Measurements from ENCODE around the gene VAV1. TPM values are rescaled to one million over a fixed set of nuclear protein-coding genes. Genes with fewer than 3 reads are reported as not detected.

Gene VAV1
- total and polyA plus RNA-seq, 9 of the 15 experiments (the other 6 are each of a cell fraction or from before 2014, with no cell fraction given), result 0.46 to 20.1 (median 11.1) TPM

- TF ChIP-seq MGA (IDR thresholded peaks at IDR 0.05), result no peak
- no peak for TF ChIP-seq CLOCK (CRISPR knock-in tag; IDR thresholded peaks at IDR 0.05; ENCODE audit: borderline replicate concordance)
- peak; percentile 53; the same call in 1 of the 2 replicates for TF ChIP-seq ATF7 (IDR thresholded peaks at IDR 0.05)
- no peak for TF ChIP-seq SUPT5H (IDR thresholded peaks at IDR 0.05)
- no peak for TF ChIP-seq ZNF398 (CRISPR knock-in tag; IDR thresholded peaks at IDR 0.05)
- TF ChIP-seq KLF13 (tag; IDR thresholded peaks at IDR 0.05; ENCODE audit: borderline replicate concordance, low read depth), result no peak
- TF ChIP-seq FOXA3 (CRISPR knock-in tag; conservative IDR thresholded peaks at IDR 0.05 in 1 of 2, IDR thresholded peaks at IDR 0.05 in 1 of 2), result no peak
- TF ChIP-seq ARNT (IDR thresholded peaks at IDR 0.05), result no peak
- TF ChIP-seq RAD51 (IDR thresholded peaks at IDR 0.05; ENCODE audit: borderline replicate concordance, low read depth), result no peak
- TF ChIP-seq ZBTB7A (IDR thresholded peaks at IDR 0.05; ENCODE audit: borderline replicate concordance, control insufficient read depth, low read depth, low read length), result no peak
Measured at GRCh38 chr19:6862673-6863078, 90.2 kb downstream of the VAV1 start (continued).

All from K562 (cell line).